Body of pancreas (tissue), 4 donors: ENCODE results near the gene MSI2. TPM values are rescaled to one million over a fixed set of nuclear protein-coding genes. Genes with fewer than 3 reads are reported as not detected.
A peak's percentile ranks its signal among the peaks of the same experiment; 100 is the strongest.

Experiments
- ATAC-seq: fragments of 150-250 bp; one replicate; pipeline ENCODE4 v1.9.1; 2016
- DNase-seq, 4 donors: peaks; one replicate each; pipeline ENCODE4 v3.0.0-alpha.2; 2019
- H3K27ac ChIP-seq, 4 donors: fragments of 200-600 bp; sonication (generic); 1 replicate in 3 of 4; 2 replicates in 1 of 4; pipeline versions ENCODE4 v1.5.1 to v1.6.1; 2016 to 2019; ENCODE audit warnings: mild to moderate bottlenecking in 1 of 4, mixed read lengths in 1 of 4, moderate library complexity in 1 of 4
- H3K27me3 ChIP-seq, 2 donors: fragments of 200-600 bp; sonication (generic); one replicate each; pipeline ENCODE4 v1.6.0; 2016; ENCODE audit warnings: mild to moderate bottlenecking in 1 of 2
- H3K36me3 ChIP-seq, 2 donors: fragments of 200-600 bp; sonication (generic); replicated peaks in 1 of 2; 2 replicates each; pipeline ENCODE4 v1.5.1; 2016; ENCODE audit warnings: low read depth in 2 of 2; ENCODE audit not compliant: insufficient read depth in 1 of 2
- H3K4me1 ChIP-seq: fragments of 200-600 bp; sonication (generic); one replicate; pipeline ENCODE4 v1.6.0; 2016
- H3K4me3 ChIP-seq, 2 donors: fragments of 200-600 bp; sonication (generic); 1 replicate in 1 of 2; 2 replicates in 1 of 2; pipeline ENCODE4 v1.5.1; 2016 to 2019
- H3K9me3 ChIP-seq, 3 donors: fragments of 200-600 bp; sonication (generic); 1 replicate in 2 of 3; 2 replicates in 1 of 3; pipeline ENCODE4 v1.5.1; 2016
- CTCF ChIP-seq, 7 experiments: fragments of 450-650 bp in 4 of 7; fragments of 200-600 bp in 3 of 7; sonication (generic) in 3 of 7; IDR thresholded peaks; one replicate each; pipeline ENCODE4 v1.5.1; 2016 to 2019; ENCODE audit warnings: antibody characterized with exemption in 7 of 7
- POLR2A ChIP-seq, 3 donors: fragments of 450-650 bp; IDR thresholded peaks; one replicate each; pipeline ENCODE4 v1.6.1; 2016; ENCODE audit warnings: antibody characterized with exemption in 3 of 3, mild to moderate bottlenecking in 2 of 3
- WGBS, 2 donors: methylation state at CpG; one replicate each; pipeline ENCODE4 v1.1.5; 2017; 5-methylcytosine and 5-hydroxymethylcytosine counted together
- intact Hi-C: fragments of 100-400 bp; cut with DNase I; formaldehyde crosslinking; loops from one replicate; pipeline ENCODE4 v1.15.1; 2023
- total RNA-seq, 2 donors: library from RNA; depleted of rRNA; stranded (reverse); fragments of >200 nt; gene quantifications; one replicate each; pipeline ENCODE4 v1.1.0, GENCODE V29; 2016

Gene MSI2
- total RNA-seq, 2 donors from 2014 or later: 21.1 to 28.5 TPM

DNA sequence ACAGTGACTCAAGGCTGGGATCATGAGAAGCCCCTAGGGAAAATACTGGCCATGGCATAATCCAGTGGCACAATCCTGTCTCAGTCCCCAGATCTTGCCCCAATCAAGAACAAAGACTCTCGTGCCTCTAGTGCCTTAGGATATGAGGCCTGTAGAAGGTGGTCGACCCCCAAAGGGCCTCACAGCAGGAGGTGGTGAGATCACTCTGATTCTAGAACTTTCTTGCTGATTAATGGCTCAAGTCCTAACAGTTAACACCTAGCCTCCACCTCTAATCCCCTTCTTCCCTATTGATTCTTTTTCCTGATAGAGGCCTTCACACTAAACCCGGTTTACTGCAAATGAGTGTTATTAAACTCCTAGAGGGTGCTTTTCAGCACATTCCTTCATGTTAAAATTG is 312.0 kb downstream of the MSI2 start:
- ATAC-seq (no peak), DNase-seq (no peak)
- no peak overlapping the region for H3K27ac ChIP-seq
- peaks cover 9% of the 10 kb centered on the region for H3K4me1 ChIP-seq
- no peaks in the 10 kb centered on the region for H3K36me3 ChIP-seq
- TF ChIP-seq POLR2A (IDR thresholded peaks at IDR 0.05) (no peak), CTCF (IDR thresholded peaks at IDR 0.05) (no peak)
- H3K4me3 ChIP-seq: no peak overlapping the region
- H3K9me3 ChIP-seq: no peaks in the 10 kb centered on the region
- intact Hi-C loops: no loop called here
- WGBS, 2 donors: 76% methylated on average over 3 of the region's 3 CpGs
- no peaks in the 10 kb centered on the region for H3K27me3 ChIP-seq

GRCh38 chr17:57569021-57569420 is 312.7 kb downstream of the MSI2 start:
- intact Hi-C loops: no loop called here
- WGBS, 2 donors: 95 to 99% methylated on average over 4 of the region's 4 CpGs
- no peak for ATAC-seq

GRCh38 chr17:57569853-57570252 is 313.5 kb downstream of the MSI2 start:
- Histone ChIP-seq H3K27me3 (no peaks in the 10 kb centered on the region), H3K36me3 (no peaks in the 10 kb centered on the region), H3K27ac (no peak overlapping the region), H3K4me1 (peaks cover 9% of the 10 kb centered on the region), H3K4me3 (no peak overlapping the region), H3K9me3 (no peaks in the 10 kb centered on the region)
- ATAC-seq (no peak), DNase-seq (no peak)
- WGBS, 2 donors: 94 to 96% methylated on average over 7 of the region's 7 CpGs
- intact Hi-C loops: no loop called here
- no peak for TF ChIP-seq POLR2A (IDR thresholded peaks at IDR 0.05)

More at GRCh38 chr17:57569021-57569420, 312.7 kb downstream of the MSI2 start:
- no peak for TF ChIP-seq POLR2A (IDR thresholded peaks at IDR 0.05)
- TF ChIP-seq CTCF (IDR thresholded peaks at IDR 0.05): no peak
- Histone ChIP-seq H3K9me3 (no peaks in the 10 kb centered on the region), H3K27ac (no peak overlapping the region), H3K4me1 (peaks cover 9% of the 10 kb centered on the region), H3K36me3 (no peaks in the 10 kb centered on the region), H3K4me3 (no peak overlapping the region), H3K27me3 (no peaks in the 10 kb centered on the region)
- no peak for DNase-seq

- DNase-seq (peak in 1 of 4 donors; percentile 28), ATAC-seq (no peak)
- H3K4me1 ChIP-seq: peaks cover 9% of the 10 kb centered on the region
- H3K27me3 ChIP-seq: no peaks in the 10 kb centered on the region
- no peak overlapping the region for H3K4me3 ChIP-seq
- intact Hi-C loops: no loop called here
- H3K27ac ChIP-seq: no peak overlapping the region
- WGBS, 2 donors: 51 to 73% methylated on average over 8 to 10 of the region's 10 CpGs
- no peak for TF ChIP-seq CTCF (IDR thresholded peaks at IDR 0.05)
- TF ChIP-seq POLR2A (IDR thresholded peaks at IDR 0.05): no peak
- no peaks in the 10 kb centered on the region for H3K36me3 ChIP-seq
- H3K9me3 ChIP-seq: no peaks in the 10 kb centered on the region
Measured at GRCh38 chr17:57570724-57571344, 314.5 kb downstream of the MSI2 start.

DNA sequence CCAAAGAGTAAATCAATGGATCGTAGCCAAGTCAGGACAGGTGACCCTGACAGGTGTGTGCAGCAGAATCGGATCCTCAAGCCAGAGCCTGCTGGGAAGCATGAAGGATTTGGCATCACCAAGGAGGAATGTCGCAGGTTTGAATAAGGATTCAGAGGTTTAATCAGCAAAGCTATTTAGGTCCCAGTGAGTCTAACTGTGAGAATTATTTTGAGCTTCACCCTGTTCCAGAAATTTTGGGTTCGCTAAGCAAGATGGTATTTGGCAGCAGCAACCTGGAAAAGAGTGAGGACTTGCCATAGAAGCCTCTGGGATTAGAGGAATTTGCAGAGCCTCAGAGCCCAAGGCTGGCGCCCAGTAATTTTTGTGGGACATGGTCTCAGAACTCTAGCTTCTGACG is 315.7 kb downstream of the MSI2 start:
- no peaks in the 10 kb centered on the region for H3K27me3 ChIP-seq
- WGBS, 2 donors: 56 to 57% methylated on average over 6 of the region's 6 CpGs
- H3K36me3 ChIP-seq: no peaks in the 10 kb centered on the region
- DNase-seq (peak in 1 of 4 donors; percentile 18), ATAC-seq (no peak)
- TF ChIP-seq POLR2A (IDR thresholded peaks at IDR 0.05) (no peak), CTCF (IDR thresholded peaks at IDR 0.05) (no peak)
- no peak overlapping the region for H3K27ac ChIP-seq
- H3K9me3 ChIP-seq: no peaks in the 10 kb centered on the region
- no peak overlapping the region for H3K4me3 ChIP-seq
- intact Hi-C loops: no loop called here
- H3K4me1 ChIP-seq: peaks cover 9% of the 10 kb centered on the region
